Psoas muscle (tissue), 8 donors: ENCODE data around the gene ANKH. TPM values are rescaled to one million over a fixed set of nuclear protein-coding genes. Genes with fewer than 3 reads are reported as not detected.

ENCODE experiments used
- ATAC-seq, 4 donors: fragments of 200-7000 bp; cut with Tn5 transposase; one replicate each; pipeline ENCODE4 v1.9.1; 2020; ENCODE audit warnings: moderate library complexity in 3 of 4, mild to moderate bottlenecking in 2 of 4
- DNase-seq, 2 donors: peaks; one replicate each; pipeline ENCODE4 v3.0.0-alpha.2; 2020
- H3K27ac ChIP-seq: fragments of 200-600 bp; one replicate; pipeline ENCODE4 v1.8.0; 2022
- H3K27me3 ChIP-seq, 3 donors: fragments of 200-600 bp in 1 of 3; one replicate each; pipeline versions ENCODE4 v1.6.1 to v1.8.0; 2013 to 2022; ENCODE audit warnings: low read length in 2 of 3, mild to moderate bottlenecking in 2 of 3, moderate library complexity in 1 of 3; ENCODE audit not compliant: insufficient read depth in 3 of 3
- H3K36me3 ChIP-seq, 2 donors: fragments of 200-600 bp in 1 of 2; one replicate each; pipeline versions ENCODE4 v1.6.1 to v1.8.0; 2013 to 2022; ENCODE audit warnings: low read depth in 1 of 2, mild to moderate bottlenecking in 1 of 2, moderate library complexity in 1 of 2; ENCODE audit not compliant: insufficient read depth in 1 of 2
- H3K4me1 ChIP-seq: fragments of 200-600 bp; one replicate; pipeline ENCODE4 v1.8.0; 2022
- H3K4me3 ChIP-seq: fragments of 200-600 bp; one replicate; pipeline ENCODE4 v1.8.0; 2022; ENCODE audit warnings: mild to moderate bottlenecking
- H3K9me3 ChIP-seq: fragments of 200-600 bp; one replicate; pipeline ENCODE4 v1.8.0; 2022
- WGBS, 3 donors: extraction: QIAGEN DNeasy Blood & Tissue Kit; methylation state at CpG; one replicate each; pipeline versions ENCODE4 v1.1.6 to v1.1.7; 2013; 5-methylcytosine and 5-hydroxymethylcytosine counted together
- intact Hi-C, 2 donors: fragments of 100-400 bp; cut with DNase I; formaldehyde crosslinking; loops; one replicate each; pipeline versions ENCODE4 v1.11.0 to v1.14.2; 2022
- polyA plus RNA-seq, 3 donors: library from polyadenylated mRNA; stranded (reverse); fragments of 200-250 nt; gene quantifications; one replicate each; pipeline ENCODE4 v1.2.3, GENCODE V29; 2013
- total RNA-seq, 4 donors: library from RNA; stranded (reverse); fragmentation: NEBNext Ultra II Directional in 2 of 4; extraction: Animal tissue kit (Norgen Biotek cat#: 25700) in 2 of 4; gene quantifications; one replicate each; pipeline versions ENCODE4 v1.2.1 to v1.2.4, GENCODE V29; 2021 to 2023
- TF ChIP-seq, protein P1 (sequence below): fragments of 200-600 bp; IDR thresholded peaks from one replicate; pipeline ENCODE4 v1.8.0; 2022; ENCODE audit warnings: antibody characterized with exemption
- donor health status: healthy with polysubstance abuse.
- donor health status: DM: no; HTN: no; CAD: no; lungs with moderate emphysema.
- donor health status: Bipolar disorder and iron deficiency.
- donor health status: healthy.
- donor health status: DM: yes; HTN: yes; CAD: no.
- donor health status: DM: no; HTN: no; CAD: no.
- donor health status: DM: no; HTN: no; CAD: no.
- donor health status: DM: yes; HTN: yes; CAD: no.

The ANKH gene
- total and polyA plus RNA-seq, 7 donors = 24.0 to 92.8 (median 63.0) TPM

DNA sequence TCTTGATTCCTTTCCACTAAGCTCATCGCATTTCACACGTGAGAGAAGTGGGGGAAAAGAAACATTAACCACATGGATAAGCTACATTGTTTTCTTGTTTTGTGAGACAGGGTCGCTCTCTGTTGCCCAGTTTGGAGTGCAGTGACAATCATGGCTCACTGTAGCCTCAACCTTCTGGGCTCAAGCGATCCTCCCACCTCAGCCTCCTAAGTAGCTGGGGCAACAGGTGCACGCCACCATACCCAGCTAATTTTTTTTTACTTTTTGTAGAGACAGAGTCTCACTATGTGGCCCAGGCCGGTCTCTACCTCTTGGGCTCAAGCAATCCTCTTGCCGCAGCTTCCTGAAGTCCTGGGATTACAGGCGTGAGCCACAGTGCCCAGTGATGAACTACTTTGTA is 204.3 kb downstream of the ANKH start:
- H3K4me1 ChIP-seq = peaks cover 25% of the 10 kb centered on the region

DNA sequence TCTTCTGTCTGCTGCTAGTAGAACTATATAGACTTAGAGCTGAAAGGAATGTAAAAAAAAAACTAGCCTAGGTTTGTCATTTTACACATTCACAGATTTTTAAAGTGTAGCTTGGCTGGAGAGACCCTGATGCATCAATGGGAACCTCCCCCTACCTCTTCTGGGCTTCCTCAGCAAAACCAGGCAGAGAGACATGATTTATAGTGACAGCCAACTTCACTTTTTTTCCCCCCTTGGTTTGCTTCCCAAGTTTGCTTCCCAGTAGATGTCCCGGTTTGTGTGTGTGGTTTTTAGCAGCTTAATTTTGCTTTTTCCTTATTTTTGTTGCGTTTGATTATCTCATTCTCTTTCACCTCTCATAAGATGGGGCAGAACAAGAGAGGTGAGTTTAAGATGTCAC is 205.2 kb downstream of the ANKH start:
- no peak overlapping the region for H3K27ac ChIP-seq
- TF ChIP-seq, protein P1, sequence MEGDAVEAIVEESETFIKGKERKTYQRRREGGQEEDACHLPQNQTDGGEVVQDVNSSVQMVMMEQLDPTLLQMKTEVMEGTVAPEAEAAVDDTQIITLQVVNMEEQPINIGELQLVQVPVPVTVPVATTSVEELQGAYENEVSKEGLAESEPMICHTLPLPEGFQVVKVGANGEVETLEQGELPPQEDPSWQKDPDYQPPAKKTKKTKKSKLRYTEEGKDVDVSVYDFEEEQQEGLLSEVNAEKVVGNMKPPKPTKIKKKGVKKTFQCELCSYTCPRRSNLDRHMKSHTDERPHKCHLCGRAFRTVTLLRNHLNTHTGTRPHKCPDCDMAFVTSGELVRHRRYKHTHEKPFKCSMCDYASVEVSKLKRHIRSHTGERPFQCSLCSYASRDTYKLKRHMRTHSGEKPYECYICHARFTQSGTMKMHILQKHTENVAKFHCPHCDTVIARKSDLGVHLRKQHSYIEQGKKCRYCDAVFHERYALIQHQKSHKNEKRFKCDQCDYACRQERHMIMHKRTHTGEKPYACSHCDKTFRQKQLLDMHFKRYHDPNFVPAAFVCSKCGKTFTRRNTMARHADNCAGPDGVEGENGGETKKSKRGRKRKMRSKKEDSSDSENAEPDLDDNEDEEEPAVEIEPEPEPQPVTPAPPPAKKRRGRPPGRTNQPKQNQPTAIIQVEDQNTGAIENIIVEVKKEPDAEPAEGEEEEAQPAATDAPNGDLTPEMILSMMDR = no peak
- ATAC-seq = no peak
- no peak for DNase-seq
- no peaks in the 10 kb centered on the region for H3K27me3 ChIP-seq
- no peaks in the 10 kb centered on the region for H3K9me3 ChIP-seq
- H3K4me3 ChIP-seq = peak overlapping the region; percentile 85
- intact Hi-C loops = no loop called here
- peaks cover 25% of the 10 kb centered on the region for H3K4me1 ChIP-seq
- 54 to 74% (median 62%) methylated on average over 2 of the region's 2 CpGs for WGBS, 3 donors
- H3K36me3 ChIP-seq = no peaks in the 10 kb centered on the region

More for the DNA sequence above, 204.3 kb downstream of the ANKH start:
- no peak overlapping the region for H3K4me3 ChIP-seq
- no peaks in the 10 kb centered on the region for H3K36me3 ChIP-seq
- DNase-seq = no peak
- no peak overlapping the region for H3K27ac ChIP-seq
- WGBS, 3 donors = 82 to 84% (median 84%) methylated on average over 8 of the region's 8 CpGs
- ATAC-seq = no peak
- TF ChIP-seq, protein P1 = no peak
- H3K27me3 ChIP-seq = no peaks in the 10 kb centered on the region
- no peaks in the 10 kb centered on the region for H3K9me3 ChIP-seq
- intact Hi-C loops = no loop called here

DNA sequence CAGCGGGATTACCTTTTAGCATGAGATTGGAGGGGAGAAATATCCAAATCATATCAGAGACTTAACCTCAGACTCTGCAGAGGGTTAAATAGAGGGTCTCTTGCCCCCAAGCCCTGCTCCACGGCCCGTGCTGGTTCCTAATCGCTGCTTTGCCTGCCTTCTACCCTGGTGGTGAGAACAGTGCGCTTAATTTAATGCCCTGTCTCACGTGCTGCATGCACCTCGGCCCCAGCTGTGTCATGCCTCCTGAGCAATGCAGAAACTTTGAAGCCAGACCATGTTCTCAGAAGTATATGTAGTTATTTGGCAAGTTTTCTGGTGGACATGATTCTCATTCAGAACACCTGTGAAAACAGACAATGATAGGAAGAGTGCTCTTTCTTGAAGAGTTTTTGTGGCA is 205.6 kb downstream of the ANKH start:
- Histone ChIP-seq H3K4me1 (peaks cover 25% of the 10 kb centered on the region), H3K9me3 (no peaks in the 10 kb centered on the region), H3K4me3 (peak overlapping the region; percentile 85), H3K36me3 (no peaks in the 10 kb centered on the region), H3K27ac (peak overlapping the region; percentile 94), H3K27me3 (no peaks in the 10 kb centered on the region)
- WGBS, 3 donors = 15 to 21% (median 18%) methylated on average over 7 of the region's 7 CpGs
- intact Hi-C loops = no loop called here
- TF ChIP-seq, protein P1 = no peak
- no peak for DNase-seq
- ATAC-seq = no peak

DNA sequence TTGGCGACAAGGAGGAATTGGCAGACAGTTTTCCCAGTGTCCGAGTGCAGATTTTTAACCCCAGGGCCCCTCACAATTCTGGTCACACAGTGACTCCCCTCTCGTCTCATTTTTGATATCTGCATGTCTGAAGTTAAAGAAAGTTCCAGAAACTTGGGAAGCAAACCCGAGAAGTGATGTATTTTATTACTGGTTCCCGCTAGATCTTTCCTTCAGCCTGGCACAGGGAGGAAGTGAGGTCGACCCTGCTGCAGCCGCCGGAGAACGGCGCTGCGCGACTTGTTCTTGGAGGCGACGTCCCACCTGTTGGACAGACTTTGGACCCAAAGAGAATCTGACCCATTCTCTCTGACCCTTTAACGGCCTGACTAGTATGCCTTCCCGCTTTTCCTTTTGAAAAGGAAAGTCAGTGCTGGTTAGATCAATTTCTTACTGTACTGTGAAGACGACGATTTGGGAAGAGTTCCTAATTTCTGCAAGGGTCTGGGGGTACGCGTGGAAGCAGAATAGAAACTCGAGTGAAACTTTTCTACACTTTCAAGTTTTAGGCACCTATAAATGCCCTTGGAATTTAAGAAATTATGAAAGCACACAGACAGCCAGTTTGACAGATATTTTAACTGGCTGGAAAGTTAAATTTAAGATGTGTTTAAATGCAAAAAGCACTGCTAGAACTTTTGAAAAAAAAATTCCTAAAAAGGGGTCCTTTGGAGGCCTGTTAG is 206.3 kb downstream of the ANKH start:
- Histone ChIP-seq H3K9me3 (no peaks in the 10 kb centered on the region), H3K36me3 (no peaks in the 10 kb centered on the region), H3K4me3 (peak overlapping the region; percentile 85), H3K27ac (peak overlapping the region; percentile 94), H3K4me1 (peaks cover 25% of the 10 kb centered on the region), H3K27me3 (no peaks in the 10 kb centered on the region)
- ATAC-seq (no peak), DNase-seq (peak in 1 of 2 donors; percentile 46)
- TF ChIP-seq, protein P1 = no peak
- 2 to 3% (median 2%) methylated on average over 21 of the region's 21 CpGs for WGBS, 3 donors
- intact Hi-C loops = no loop called here
